HEK293T (cell line): ENCODE results near the gene MAN1C1.

ENCODE experiments used
- CTCF ChIA-PET: fragments of 350-600 bp; formaldehyde crosslinking; extraction: SDS; loops from one replicate; lab custom pipeline; 2021; ENCODE audit warnings: antibody characterized with exemption, inconsistent platforms; lab: Yijun Ruan, JAX
- POLR2A ChIA-PET: fragments of 350-600 bp; formaldehyde crosslinking; extraction: SDS; loops from one replicate; lab custom pipeline; 2020; ENCODE audit warnings: antibody characterized with exemption, inconsistent platforms; lab: Yijun Ruan, JAX
- DNase-seq: peaks from one replicate; pipeline ENCODE4 v3.0.0; 2012; ENCODE audit warnings: mixed read lengths; ENCODE audit errors: extremely low spot score
- ARNT ChIP-seq: fragments of 450-650 bp; IDR thresholded peaks from 2 replicates; pipeline ENCODE4 v1.6.1; 2017; ENCODE audit warnings: mild to moderate bottlenecking
- BHLHE40 ChIP-seq: fragments of 450-650 bp; IDR thresholded peaks from 2 replicates; pipeline ENCODE4 v1.6.1; 2016; ENCODE audit warnings: mild to moderate bottlenecking, moderate library complexity, borderline replicate concordance
- CTBP1 ChIP-seq: fragments of 450-650 bp; IDR thresholded peaks from 2 replicates; pipeline ENCODE4 v1.6.1; 2016; ENCODE audit warnings: borderline replicate concordance
- ELF4 ChIP-seq: fragments of 450-650 bp; IDR thresholded peaks from 2 replicates; pipeline ENCODE4 v1.6.1; 2017; ENCODE audit warnings: antibody characterized with exemption
- FOXA1 ChIP-seq: fragments of 450-650 bp; IDR thresholded peaks from 2 replicates; pipeline ENCODE4 v1.6.1; 2016; ENCODE audit warnings: mild to moderate bottlenecking
- FOXK2 ChIP-seq: fragments of 450-650 bp; IDR thresholded peaks from 2 replicates; pipeline ENCODE4 v1.6.1; 2016; ENCODE audit warnings: mild to moderate bottlenecking
- FOXM1 ChIP-seq: fragments of 450-650 bp; IDR thresholded peaks from 2 replicates; pipeline ENCODE4 v1.6.1; 2017; ENCODE audit warnings: mild to moderate bottlenecking, borderline replicate concordance
- HDGF ChIP-seq: fragments of 450-650 bp; IDR thresholded peaks from 2 replicates; pipeline ENCODE4 v1.6.1; 2017; ENCODE audit warnings: antibody characterized with exemption, borderline replicate concordance
- L3MBTL2 ChIP-seq: fragments of 450-650 bp; conservative IDR thresholded peaks from 2 replicates; pipeline ENCODE4 v1.6.1; 2016; ENCODE audit warnings: mild to moderate bottlenecking
- LEF1 ChIP-seq: fragments of 450-650 bp; IDR thresholded peaks from 2 replicates; pipeline ENCODE4 v1.6.1; 2017; ENCODE audit warnings: mild to moderate bottlenecking, borderline replicate concordance
- NFRKB ChIP-seq: fragments of 450-650 bp; IDR thresholded peaks from 2 replicates; pipeline ENCODE4 v1.6.1; 2016; ENCODE audit warnings: mild to moderate bottlenecking, moderate library complexity
- SP1 ChIP-seq: fragments of 450-650 bp; IDR thresholded peaks from 2 replicates; pipeline ENCODE4 v1.6.1; 2017
- SUZ12 ChIP-seq: fragments of 450-650 bp; IDR thresholded peaks from 2 replicates; pipeline ENCODE4 v1.6.1; 2016; ENCODE audit warnings: mild to moderate bottlenecking
- TARDBP ChIP-seq: fragments of 450-650 bp; IDR thresholded peaks from 2 replicates; pipeline ENCODE4 v1.6.1; 2016
- ZNF384 ChIP-seq: fragments of 450-650 bp; IDR thresholded peaks from 2 replicates; pipeline ENCODE4 v1.6.1; 2016
- TF ChIP-seq, protein P1 (sequence below): fragments of 450-650 bp; IDR thresholded peaks from 2 replicates; pipeline ENCODE4 v1.6.1; 2016

The MAN1C1 gene

GRCh38 chr1:25671929-25672328 lies 55.3 kb downstream of the MAN1C1 start:
- ChIA-PET POLR2A (no interaction called here), CTCF (no interaction called here)
- TF ChIP-seq FOXK2: no peak
- no peak for TF ChIP-seq NFRKB
- DNase-seq: no peak

GRCh38 chr1:25672763-25673409 lies 56.3 kb downstream of the MAN1C1 start:
- CTCF ChIA-PET: no interaction called here
- DNase-seq: no peak
- no peak for TF ChIP-seq FOXA1
- TF ChIP-seq SP1: no peak
- TF ChIP-seq TARDBP: no peak
- no peak for TF ChIP-seq HDGF
- no peak for TF ChIP-seq FOXM1
- no peak for TF ChIP-seq ELF4
- no peak for TF ChIP-seq ZNF384
- TF ChIP-seq NFRKB: no peak
- TF ChIP-seq LEF1: no peak
- no peak for TF ChIP-seq ARNT
- no peak for TF ChIP-seq FOXK2
- TF ChIP-seq, protein P1, sequence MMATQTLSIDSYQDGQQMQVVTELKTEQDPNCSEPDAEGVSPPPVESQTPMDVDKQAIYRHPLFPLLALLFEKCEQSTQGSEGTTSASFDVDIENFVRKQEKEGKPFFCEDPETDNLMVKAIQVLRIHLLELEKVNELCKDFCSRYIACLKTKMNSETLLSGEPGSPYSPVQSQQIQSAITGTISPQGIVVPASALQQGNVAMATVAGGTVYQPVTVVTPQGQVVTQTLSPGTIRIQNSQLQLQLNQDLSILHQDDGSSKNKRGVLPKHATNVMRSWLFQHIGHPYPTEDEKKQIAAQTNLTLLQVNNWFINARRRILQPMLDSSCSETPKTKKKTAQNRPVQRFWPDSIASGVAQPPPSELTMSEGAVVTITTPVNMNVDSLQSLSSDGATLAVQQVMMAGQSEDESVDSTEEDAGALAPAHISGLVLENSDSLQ: no peak
- TF ChIP-seq L3MBTL2: no peak
- TF ChIP-seq BHLHE40: no peak
- no peak for TF ChIP-seq SUZ12
- no peak for TF ChIP-seq CTBP1
- POLR2A ChIA-PET: no interaction called here

- POLR2A ChIA-PET: no interaction called here
- TF ChIP-seq SUZ12 (no peak), LEF1 (no peak), FOXK2 (no peak), TARDBP (no peak), ARNT (no peak), CTBP1 (no peak), HDGF (no peak), NFRKB (no peak), BHLHE40 (no peak), ZNF384 (no peak), ELF4 (no peak), L3MBTL2 (no peak)
- TF ChIP-seq, protein P1: no peak
- no peak for DNase-seq
- CTCF ChIA-PET: no interaction called here
These were observed 56.9 kb downstream of the MAN1C1 start for GRCh38 chr1:25673456-25673855.

DNA sequence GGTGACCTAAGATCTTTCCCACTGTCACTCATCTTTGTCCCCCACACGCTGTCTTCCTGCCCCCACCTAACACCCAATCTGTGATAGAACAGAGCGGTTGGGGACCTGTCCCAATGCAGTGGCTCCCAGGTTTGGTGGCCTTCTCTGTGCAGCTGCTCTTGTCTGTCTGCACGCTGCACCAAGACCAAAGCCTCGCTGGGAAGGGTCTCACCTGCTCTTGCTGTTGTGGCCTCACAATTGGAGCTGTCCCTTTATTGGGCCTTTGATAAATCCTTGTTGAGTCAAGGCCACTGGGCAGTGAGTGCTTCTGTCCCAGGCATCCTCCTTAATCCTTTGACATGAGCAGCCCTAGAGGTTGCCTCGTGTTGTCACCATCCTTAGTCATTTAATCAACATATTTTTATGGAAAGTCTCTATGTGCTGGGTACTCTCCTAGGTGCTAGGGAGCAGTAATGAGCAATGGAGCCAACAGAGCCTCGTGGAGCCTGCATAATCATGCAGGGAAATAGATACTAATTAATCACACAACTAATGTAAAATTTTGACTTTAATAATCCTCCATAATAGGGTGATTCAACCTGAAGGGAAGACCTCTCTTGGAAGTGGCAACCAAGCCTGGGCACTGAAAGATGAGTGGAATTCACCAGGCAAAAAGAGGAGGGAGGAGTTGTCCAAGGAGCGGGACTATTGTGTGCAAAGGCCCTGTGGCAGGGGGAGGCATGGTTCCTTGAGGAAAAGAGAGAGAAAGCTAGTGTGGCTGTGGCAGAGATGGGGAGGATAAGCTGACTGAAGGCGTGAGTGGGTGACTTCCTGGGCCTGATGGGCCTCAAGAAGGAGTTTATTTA lies 57.6 kb downstream of the MAN1C1 start:
- no peak for DNase-seq
- TF ChIP-seq HDGF (no peak), SUZ12 (no peak), CTBP1 (no peak), L3MBTL2 (no peak), FOXM1 (no peak), FOXK2 (no peak), LEF1 (no peak), SP1 (no peak), BHLHE40 (no peak), ELF4 (no peak), TARDBP (no peak), FOXA1 (no peak)
- TF ChIP-seq, protein P1: no peak
- CTCF ChIA-PET: no interaction called here
- POLR2A ChIA-PET: no interaction called here

DNA sequence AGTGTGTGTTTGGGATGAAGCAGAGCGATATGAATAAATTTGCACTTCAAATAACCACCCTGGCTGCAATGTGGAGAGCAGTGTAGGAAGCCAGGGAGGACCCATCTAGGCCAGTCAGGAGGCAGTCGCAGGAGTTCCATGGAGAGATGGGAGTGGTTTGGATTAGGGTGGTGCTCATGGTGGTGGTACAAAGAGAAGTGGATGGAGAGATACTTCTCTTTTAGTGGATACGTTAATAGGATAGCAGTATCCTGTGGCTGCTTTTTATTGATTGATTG lies 58.2 kb downstream of the MAN1C1 start:
- POLR2A ChIA-PET: no interaction called here
- DNase-seq: no peak
- no peak for TF ChIP-seq FOXA1
- CTCF ChIA-PET: no interaction called here

- TF ChIP-seq BHLHE40: no peak
- TF ChIP-seq SP1: no peak
- TF ChIP-seq, protein P1: no peak
- TF ChIP-seq CTBP1: no peak
- no peak for TF ChIP-seq NFRKB
- CTCF ChIA-PET: interaction anchor here (1.7 to 1.9 kb wide), 2 partner anchors 9 to 17 kb away, joined by 5 to 6 read pairs; no protein-coding TSS in a partner anchor
- no peak for DNase-seq
- POLR2A ChIA-PET: interaction anchor here (0.9 kb wide), 1 partner anchor 8 kb away, joined by 3 read pairs; no protein-coding TSS in a partner anchor
These were observed 59.3 kb downstream of the MAN1C1 start for GRCh38 chr1:25675729-25676476.
